ENCODE data around the gene MED22.

MED22 gene

DNA sequence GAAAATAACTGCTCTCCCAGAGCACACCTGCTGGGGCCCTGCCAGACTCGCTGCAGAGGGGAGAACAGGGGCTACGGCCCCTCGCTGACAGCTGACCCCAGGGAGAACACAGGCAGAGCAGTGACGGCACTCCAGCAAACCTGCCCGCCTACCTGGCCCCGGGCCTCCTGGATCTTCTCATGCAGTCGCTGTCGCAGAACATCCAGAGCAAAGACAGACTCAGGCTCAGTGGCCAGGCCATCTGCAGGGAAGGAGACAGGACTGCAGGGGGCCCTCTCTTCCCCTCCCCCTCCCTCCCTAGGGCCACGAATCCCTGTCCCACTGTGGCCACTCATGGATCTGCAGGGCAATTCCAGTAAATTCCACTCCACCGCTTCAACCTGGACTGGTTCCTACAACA lies 14.4 kb downstream of the MED22 start:
- DNase-seq (ENCODE audit: low spot score), result no peak
- no CpG with 5 or more reads among the region's 10 CpGs for WGBS, 2 donors (ENCODE audit: extremely low coverage in 2 of 2, insufficient read length in 2 of 2, insufficient replicate concordance in 1 of 2)
- peaks cover 36 to 62% of the 10 kb centered on the region in 2 donors for H3K36me3 ChIP-seq (replicated peaks in 1 of 2; ENCODE audit: control insufficient read depth in 2 of 2, insufficient read depth in 2 of 2, low read length in 2 of 2)
- no peak overlapping the region for H3K23ac ChIP-seq (ENCODE audit: low read depth, low read length, poor library complexity)
- no peak overlapping the region for H4K91ac ChIP-seq (ENCODE audit: low read depth, low read length, poor library complexity)
- no peaks in the 10 kb centered on the region for H3K9me3 ChIP-seq (replicated peaks in 1 of 2; ENCODE audit: control insufficient read depth in 2 of 2, insufficient read depth in 1 of 2, low read depth in 1 of 2, low read length in 2 of 2)
- H4K8ac ChIP-seq (ENCODE audit: low read depth, low read length), result no peak overlapping the region
- H3K4me3 ChIP-seq (ENCODE audit: low read length in 2 of 2), result no peak overlapping the region
- no peak overlapping the region for H2BK5ac ChIP-seq (ENCODE audit: low read length)
- no peak overlapping the region for H2BK15ac ChIP-seq (ENCODE audit: low read length)
- peaks cover 12% of the 10 kb centered on the region for H3K79me1 ChIP-seq (ENCODE audit: low read depth, low read length)
- no peak overlapping the region for H2AK5ac ChIP-seq (ENCODE audit: low read depth, low read length)
- H3K14ac ChIP-seq (ENCODE audit: low read length), result no peak overlapping the region
- no peak overlapping the region for H3K4ac ChIP-seq (ENCODE audit: low read length)
- H2BK12ac ChIP-seq (ENCODE audit: low read length), result no peak overlapping the region
- H2AFZ ChIP-seq (ENCODE audit: low read length), result no peak overlapping the region
- no peak overlapping the region for H3K4me2 ChIP-seq (ENCODE audit: insufficient read depth, low read length, poor library complexity, severe bottlenecking)
- peaks cover 5 to 6% of the 10 kb centered on the region in 2 donors for H3K4me1 ChIP-seq (ENCODE audit: control insufficient read depth in 2 of 2, insufficient read depth in 1 of 2, low read depth in 1 of 2, low read length in 2 of 2)
- H2BK120ac ChIP-seq (ENCODE audit: low read depth, low read length), result no peak overlapping the region
- H3K9ac ChIP-seq (ENCODE audit: low read depth, low read length, poor library complexity), result no peak overlapping the region
- H3K27me3 ChIP-seq (ENCODE audit: control insufficient read depth in 3 of 3, insufficient read depth in 3 of 3, low read depth in 1 of 3, low read length in 3 of 3), result no peaks in the 10 kb centered on the region
- no peak overlapping the region for H3K18ac ChIP-seq (ENCODE audit: low read length)
- no peak overlapping the region for H3K27ac ChIP-seq (replicated peaks; ENCODE audit: low read length)

DNA sequence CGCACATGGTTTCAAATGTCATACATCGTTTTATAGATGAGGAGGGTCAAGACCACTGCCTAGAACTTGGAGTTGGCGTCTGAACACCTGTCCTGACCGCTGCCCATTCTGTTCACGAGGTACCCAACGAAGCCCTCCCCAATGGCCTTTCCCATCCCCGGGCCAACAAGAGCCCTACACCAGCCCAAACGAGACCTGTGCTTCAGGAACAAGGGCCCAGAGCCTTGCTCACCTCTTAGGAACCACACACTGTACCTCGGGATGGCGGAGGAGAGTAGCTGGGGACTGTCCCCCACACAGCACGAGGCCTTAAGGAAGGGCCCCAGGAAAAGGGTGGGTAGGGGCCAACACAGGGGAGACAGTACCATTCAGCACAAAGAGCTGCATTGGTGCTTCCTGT lies 14.9 kb downstream of the MED22 start:
- H4K91ac ChIP-seq (ENCODE audit: low read depth, low read length, poor library complexity), result no peak overlapping the region
- no peak overlapping the region for H3K23ac ChIP-seq (ENCODE audit: low read depth, low read length, poor library complexity)
- no peak overlapping the region for H4K8ac ChIP-seq (ENCODE audit: low read depth, low read length)
- no peak overlapping the region for H2BK5ac ChIP-seq (ENCODE audit: low read length)
- H3K4me2 ChIP-seq (ENCODE audit: insufficient read depth, low read length, poor library complexity, severe bottlenecking), result no peak overlapping the region
- H3K9ac ChIP-seq (ENCODE audit: low read depth, low read length, poor library complexity), result no peak overlapping the region
- H2AFZ ChIP-seq (ENCODE audit: low read length), result no peak overlapping the region
- H3K36me3 ChIP-seq (replicated peaks in 1 of 2; ENCODE audit: control insufficient read depth in 2 of 2, insufficient read depth in 2 of 2, low read length in 2 of 2), result peaks cover 36 to 61% of the 10 kb centered on the region in 2 donors
- no CpG with 5 or more reads among the region's 11 CpGs for WGBS, 2 donors (ENCODE audit: extremely low coverage in 2 of 2, insufficient read length in 2 of 2, insufficient replicate concordance in 1 of 2)
- no peak overlapping the region for H2BK15ac ChIP-seq (ENCODE audit: low read length)
- H3K79me1 ChIP-seq (ENCODE audit: low read depth, low read length), result peaks cover 12% of the 10 kb centered on the region
- H3K9me3 ChIP-seq (replicated peaks in 1 of 2; ENCODE audit: control insufficient read depth in 2 of 2, insufficient read depth in 1 of 2, low read depth in 1 of 2, low read length in 2 of 2), result no peaks in the 10 kb centered on the region
- DNase-seq (ENCODE audit: low spot score), result no peak
- no peak overlapping the region for H3K4ac ChIP-seq (ENCODE audit: low read length)
- no peaks in the 10 kb centered on the region for H3K27me3 ChIP-seq (ENCODE audit: control insufficient read depth in 3 of 3, insufficient read depth in 3 of 3, low read depth in 1 of 3, low read length in 3 of 3)
- no peak overlapping the region for H3K27ac ChIP-seq (replicated peaks; ENCODE audit: low read length)
- H3K4me3 ChIP-seq (ENCODE audit: low read length in 2 of 2), result no peak overlapping the region
- H3K4me1 ChIP-seq (ENCODE audit: control insufficient read depth in 2 of 2, insufficient read depth in 1 of 2, low read depth in 1 of 2, low read length in 2 of 2), result peaks cover 5 to 6% of the 10 kb centered on the region in 2 donors
- no peak overlapping the region for H3K14ac ChIP-seq (ENCODE audit: low read length)
- H2BK120ac ChIP-seq (ENCODE audit: low read depth, low read length), result no peak overlapping the region
- no peak overlapping the region for H2BK12ac ChIP-seq (ENCODE audit: low read length)
- no peak overlapping the region for H2AK5ac ChIP-seq (ENCODE audit: low read depth, low read length)
- no peak overlapping the region for H3K18ac ChIP-seq (ENCODE audit: low read length)

DNA sequence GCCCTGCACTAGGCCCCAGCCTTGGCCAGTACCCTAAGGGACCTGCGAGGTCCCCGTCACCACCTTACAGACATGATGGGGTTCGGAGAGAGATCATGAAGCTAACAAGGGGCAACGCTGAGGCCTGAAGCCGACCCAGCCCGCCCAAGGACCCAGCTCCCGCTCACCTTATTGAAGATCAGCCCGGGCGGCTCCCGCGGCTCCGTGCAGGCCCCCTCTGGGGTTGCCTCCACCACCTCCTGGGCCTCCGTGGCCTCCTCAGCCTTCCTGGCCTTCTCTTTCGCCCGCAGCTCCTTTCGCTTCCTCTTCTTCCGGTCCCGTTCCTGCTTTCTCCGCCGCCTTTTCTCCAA lies 15.6 kb downstream of the MED22 start:
- H2BK15ac ChIP-seq (ENCODE audit: low read length), result no peak overlapping the region
- H4K8ac ChIP-seq (ENCODE audit: low read depth, low read length), result no peak overlapping the region
- H3K4me1 ChIP-seq (ENCODE audit: control insufficient read depth in 2 of 2, insufficient read depth in 1 of 2, low read depth in 1 of 2, low read length in 2 of 2), result peaks cover 5 to 6% of the 10 kb centered on the region in 2 donors
- peaks cover 12% of the 10 kb centered on the region for H3K79me1 ChIP-seq (ENCODE audit: low read depth, low read length)
- H2BK5ac ChIP-seq (ENCODE audit: low read length), result no peak overlapping the region
- no peaks in the 10 kb centered on the region for H3K27me3 ChIP-seq (ENCODE audit: control insufficient read depth in 3 of 3, insufficient read depth in 3 of 3, low read depth in 1 of 3, low read length in 3 of 3)
- no peak overlapping the region for H3K14ac ChIP-seq (ENCODE audit: low read length)
- H3K36me3 ChIP-seq (replicated peaks in 1 of 2; ENCODE audit: control insufficient read depth in 2 of 2, insufficient read depth in 2 of 2, low read length in 2 of 2), result peaks cover 35 to 55% of the 10 kb centered on the region in 2 donors
- H3K27ac ChIP-seq (replicated peaks; ENCODE audit: low read length), result no peak overlapping the region
- no peak for DNase-seq (ENCODE audit: low spot score)
- no peak overlapping the region for H3K9ac ChIP-seq (ENCODE audit: low read depth, low read length, poor library complexity)
- no CpG with 5 or more reads among the region's 20 CpGs for WGBS, 2 donors (ENCODE audit: extremely low coverage in 2 of 2, insufficient read length in 2 of 2, insufficient replicate concordance in 1 of 2)
- H3K4ac ChIP-seq (ENCODE audit: low read length), result no peak overlapping the region
- no peak overlapping the region for H3K23ac ChIP-seq (ENCODE audit: low read depth, low read length, poor library complexity)
- H3K9me3 ChIP-seq (replicated peaks in 1 of 2; ENCODE audit: control insufficient read depth in 2 of 2, insufficient read depth in 1 of 2, low read depth in 1 of 2, low read length in 2 of 2), result peaks cover 0 to 1% of the 10 kb centered on the region in 2 donors
- H2BK120ac ChIP-seq (ENCODE audit: low read depth, low read length), result no peak overlapping the region
- H4K91ac ChIP-seq (ENCODE audit: low read depth, low read length, poor library complexity), result no peak overlapping the region
- H3K4me2 ChIP-seq (ENCODE audit: insufficient read depth, low read length, poor library complexity, severe bottlenecking), result no peak overlapping the region
- H2AK5ac ChIP-seq (ENCODE audit: low read depth, low read length), result no peak overlapping the region
- no peak overlapping the region for H3K18ac ChIP-seq (ENCODE audit: low read length)
- H2BK12ac ChIP-seq (ENCODE audit: low read length), result no peak overlapping the region
- H2AFZ ChIP-seq (ENCODE audit: low read length), result no peak overlapping the region
- no peak overlapping the region for H3K4me3 ChIP-seq (ENCODE audit: low read length in 2 of 2)

DNA sequence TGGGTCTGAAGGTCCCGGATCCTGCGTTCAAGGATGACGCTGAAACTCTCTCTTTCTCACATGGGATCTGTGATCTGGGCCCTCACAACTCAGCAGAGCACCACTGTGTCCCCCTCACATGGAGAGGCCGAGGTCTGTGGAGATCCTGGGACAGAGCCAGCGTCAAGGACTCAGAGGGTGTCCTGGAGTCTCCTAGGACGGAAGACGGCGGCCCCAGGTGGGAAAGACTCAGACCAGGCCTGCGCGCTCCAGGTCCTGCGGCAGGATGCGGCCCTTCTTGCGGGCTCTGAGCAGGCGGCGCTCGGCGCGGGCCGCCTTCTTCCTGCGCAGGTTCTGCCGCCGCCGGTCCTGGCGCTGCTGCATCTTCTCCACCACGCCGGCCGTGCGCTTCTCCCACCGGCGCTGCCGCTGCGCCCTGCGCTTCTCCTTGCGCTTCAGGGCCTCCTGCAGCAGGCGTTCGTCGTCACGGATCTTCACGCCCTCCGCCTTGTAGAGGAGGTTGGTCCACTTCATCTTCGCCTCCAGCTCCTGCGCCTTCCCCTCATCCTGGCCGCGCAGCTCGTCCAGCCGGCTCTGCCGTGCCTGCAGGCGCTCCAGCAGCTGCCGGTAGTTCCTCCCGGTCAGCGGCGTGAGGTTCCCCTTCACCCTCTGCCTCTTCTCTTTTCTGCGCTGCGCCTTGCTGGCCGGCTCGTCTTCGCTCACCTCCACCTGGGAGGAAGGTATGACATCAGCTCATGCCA lies 16.1 kb downstream of the MED22 start:
- Histone ChIP-seq H4K8ac (ENCODE audit: low read depth, low read length) (peak overlapping the region; percentile 17), H3K4me2 (ENCODE audit: insufficient read depth, low read length, poor library complexity, severe bottlenecking) (no peak overlapping the region), H2AK5ac (ENCODE audit: low read depth, low read length) (no peak overlapping the region), H2BK120ac (ENCODE audit: low read depth, low read length) (no peak overlapping the region), H2BK5ac (ENCODE audit: low read length) (no peak overlapping the region), H3K27ac (replicated peaks; ENCODE audit: low read length) (no peak overlapping the region), H2BK15ac (ENCODE audit: low read length) (no peak overlapping the region), H3K36me3 (replicated peaks in 1 of 2; ENCODE audit: control insufficient read depth in 2 of 2, insufficient read depth in 2 of 2, low read length in 2 of 2) (peaks cover 35 to 55% of the 10 kb centered on the region in 2 donors), H3K4ac (ENCODE audit: low read length) (no peak overlapping the region), H3K79me1 (ENCODE audit: low read depth, low read length) (peaks cover 12% of the 10 kb centered on the region), H3K4me1 (ENCODE audit: control insufficient read depth in 2 of 2, insufficient read depth in 1 of 2, low read depth in 1 of 2, low read length in 2 of 2) (peaks cover 5 to 6% of the 10 kb centered on the region in 2 donors), H3K23ac (ENCODE audit: low read depth, low read length, poor library complexity) (no peak overlapping the region), H3K9me3 (replicated peaks in 1 of 2; ENCODE audit: control insufficient read depth in 2 of 2, insufficient read depth in 1 of 2, low read depth in 1 of 2, low read length in 2 of 2) (peaks cover 0 to 1% of the 10 kb centered on the region in 2 donors), H3K4me3 (ENCODE audit: low read length in 2 of 2) (no peak overlapping the region), H3K9ac (ENCODE audit: low read depth, low read length, poor library complexity) (no peak overlapping the region), H3K18ac (ENCODE audit: low read length) (no peak overlapping the region), H2AFZ (ENCODE audit: low read length) (no peak overlapping the region), H3K27me3 (ENCODE audit: control insufficient read depth in 3 of 3, insufficient read depth in 3 of 3, low read depth in 1 of 3, low read length in 3 of 3) (no peaks in the 10 kb centered on the region), H3K14ac (ENCODE audit: low read length) (no peak overlapping the region), H4K91ac (ENCODE audit: low read depth, low read length, poor library complexity) (no peak overlapping the region), H2BK12ac (ENCODE audit: low read length) (no peak overlapping the region)
- no CpG with 5 or more reads among the region's 57 CpGs for WGBS, 2 donors (ENCODE audit: extremely low coverage in 2 of 2, insufficient read length in 2 of 2, insufficient replicate concordance in 1 of 2)
- DNase-seq (ENCODE audit: low spot score), result no peak
